GM19099 (cell line): Measurements from ENCODE around the gene PACS2.

Experiments used
- POLR2A ChIP-seq: IDR thresholded peaks from 3 replicates; pipeline ENCODE4 v1.6.1; 2011; ENCODE audit warnings: low read depth; ENCODE audit not compliant: insufficient read length; ENCODE audit errors: extremely low read depth

The PACS2 gene

DNA sequence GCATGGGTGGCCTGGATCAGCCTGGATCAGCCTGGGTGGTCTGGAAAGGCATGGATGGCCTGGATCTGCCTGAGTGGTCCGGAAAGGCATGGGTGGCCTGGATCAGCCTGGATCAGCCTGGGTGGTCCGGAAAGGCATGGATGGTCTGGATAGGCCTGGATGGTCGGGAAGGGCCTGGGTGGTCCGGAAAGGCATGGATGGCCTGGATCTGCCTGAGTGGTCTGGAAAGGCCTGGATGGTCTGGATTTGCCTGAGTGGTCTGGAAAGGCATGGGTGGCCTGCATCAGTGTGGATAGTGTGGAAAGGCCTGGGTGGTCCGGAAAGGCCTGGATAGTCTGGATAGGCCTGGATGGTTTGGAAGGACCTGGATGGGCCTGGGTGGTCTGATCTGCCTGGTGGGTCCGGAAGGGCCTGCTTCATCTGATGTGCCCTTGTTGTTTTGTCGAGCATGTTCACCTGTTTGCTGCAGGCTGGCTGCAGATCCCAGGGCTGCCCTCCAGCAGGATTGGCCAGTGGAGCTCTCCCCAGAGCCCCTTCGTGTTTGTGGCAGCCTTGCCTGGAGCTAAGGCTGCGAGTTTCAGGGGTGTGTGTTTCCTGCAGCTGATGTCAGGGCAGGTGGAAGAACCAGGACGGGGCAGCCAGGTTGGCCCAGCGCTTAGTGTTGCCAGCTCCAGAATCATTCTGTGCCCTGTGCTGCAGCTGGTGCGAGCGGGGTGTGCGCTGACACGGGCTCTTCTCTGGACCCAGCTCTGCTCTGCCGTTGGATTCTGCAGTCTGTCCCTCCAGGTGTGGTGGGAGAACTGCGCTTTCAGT, 64.5 kb downstream of the PACS2 start:
- TF ChIP-seq POLR2A: no peak

- no peak for TF ChIP-seq POLR2A
Observed at GRCh38 chr14:105379946-105380345, 65.4 kb downstream of the PACS2 start.

GRCh38 chr14:105380756-105381155, 66.2 kb downstream of the PACS2 start:
- TF ChIP-seq POLR2A: no peak

GRCh38 chr14:105381446-105382342, 67.1 kb downstream of the PACS2 start:
- no peak for TF ChIP-seq POLR2A

DNA sequence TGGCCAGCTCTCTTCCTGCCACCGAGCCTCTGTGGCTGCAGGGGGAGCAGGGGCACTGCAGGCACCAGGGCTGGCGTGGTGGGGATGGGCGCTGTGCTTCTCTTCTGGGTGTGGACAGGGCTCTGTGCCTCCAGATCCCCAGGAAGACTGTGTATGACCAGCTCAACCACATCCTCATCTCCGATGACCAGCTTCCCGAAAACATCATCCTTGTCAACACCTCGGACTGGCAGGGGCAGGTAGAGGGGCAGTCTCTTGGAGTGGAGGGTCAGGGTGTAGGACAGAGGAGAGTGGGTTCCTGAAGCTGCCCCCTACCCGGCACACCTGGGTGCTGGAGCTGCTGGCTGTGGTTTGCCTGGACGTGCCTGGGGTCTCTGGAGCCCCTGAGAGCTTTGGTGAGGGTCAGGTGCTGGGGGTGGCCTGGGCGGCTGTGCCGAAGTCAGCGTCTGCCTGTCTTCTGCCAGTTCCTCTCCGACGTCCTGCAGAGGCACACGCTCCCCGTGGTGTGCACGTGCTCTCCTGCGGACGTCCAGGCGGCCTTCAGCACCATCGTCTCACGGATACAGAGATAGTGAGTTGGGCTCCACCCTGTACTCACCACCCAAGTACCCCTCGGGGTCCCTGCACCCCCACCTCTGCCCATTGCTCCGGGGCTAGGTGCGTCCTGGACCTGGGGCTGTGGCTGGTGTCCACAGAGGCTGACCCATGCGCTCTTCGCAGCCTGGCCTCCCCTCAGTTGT, 68.0 kb downstream of the PACS2 start:
- no peak for TF ChIP-seq POLR2A

- no peak for TF ChIP-seq POLR2A
Observed at GRCh38 chr14:105383083-105383730, 68.7 kb downstream of the PACS2 start.

- no peak for TF ChIP-seq POLR2A
Observed at GRCh38 chr14:105384041-105384557, 69.6 kb downstream of the PACS2 start.

DNA sequence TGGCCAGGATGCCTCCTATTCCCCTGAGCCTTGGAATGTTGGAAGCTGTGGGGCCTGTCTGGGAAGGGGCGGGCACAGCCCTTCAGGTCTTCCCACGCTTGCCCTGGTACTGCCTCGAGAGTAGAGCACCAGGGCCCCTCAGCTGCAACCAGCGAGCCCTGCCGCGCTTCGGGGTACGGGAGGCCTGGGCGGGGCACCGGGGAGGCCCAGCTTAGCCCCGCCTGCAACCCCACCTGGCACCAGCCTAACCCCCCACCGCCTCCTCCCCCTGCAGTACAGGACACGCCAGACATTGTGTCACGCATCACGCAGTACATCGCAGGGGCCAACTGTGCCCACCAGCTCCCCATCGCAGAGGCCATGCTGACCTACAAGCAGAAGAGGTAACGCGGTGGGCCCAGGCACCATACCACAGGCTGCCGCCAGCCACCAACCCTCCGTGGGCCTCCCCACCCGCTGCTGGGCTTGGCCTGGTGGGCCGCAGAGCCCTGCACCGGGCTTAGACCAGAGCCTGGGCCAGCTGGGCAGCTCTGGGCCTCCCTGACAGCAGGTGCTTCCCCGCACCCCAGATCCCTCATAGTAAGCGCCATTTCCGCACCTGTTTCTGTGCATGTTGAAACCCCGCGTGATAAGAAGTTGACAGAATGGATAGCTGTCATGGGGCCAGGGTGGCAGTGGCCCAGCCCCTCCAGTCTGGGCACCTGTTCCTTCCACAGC, 70.2 kb downstream of the PACS2 start:
- TF ChIP-seq POLR2A: no peak

GRCh38 chr14:105385322-105385637, 70.7 kb downstream of the PACS2 start:
- TF ChIP-seq POLR2A: no peak

DNA sequence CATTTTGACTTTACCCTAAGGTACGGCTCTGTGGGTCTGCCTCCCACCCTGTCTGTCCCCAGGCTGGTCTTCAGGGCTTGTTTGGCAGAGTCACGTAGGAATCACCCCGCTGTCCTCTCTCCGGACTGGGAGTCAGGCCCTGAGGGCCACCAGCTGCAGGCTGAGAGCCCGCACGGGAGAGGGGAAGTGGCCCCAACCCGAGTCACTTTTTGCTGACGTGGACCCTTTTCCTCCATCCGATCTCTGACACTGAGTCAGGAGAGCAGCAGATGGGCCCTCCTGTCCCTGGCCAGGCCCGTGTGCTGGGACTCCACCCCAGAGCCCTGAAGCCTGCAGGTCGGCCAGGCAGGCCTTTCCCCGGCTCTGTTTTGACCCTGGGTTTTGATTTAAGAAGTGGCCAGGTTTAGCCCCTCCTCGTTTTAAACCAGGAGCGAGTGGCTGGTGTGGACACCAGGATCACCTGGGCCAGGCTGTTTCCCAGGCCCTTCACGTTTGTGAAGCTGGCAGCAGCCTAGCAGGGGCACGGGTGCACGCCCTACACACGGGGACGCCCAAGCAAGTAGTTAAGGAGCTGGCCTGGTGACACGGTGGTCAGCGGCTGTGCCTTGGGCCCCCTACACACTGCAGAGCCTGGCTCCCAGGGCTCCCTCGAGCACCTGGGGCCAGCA, 71.3 kb downstream of the PACS2 start:
- TF ChIP-seq POLR2A: no peak

GRCh38 chr14:105386581-105387529, 72.3 kb downstream of the PACS2 start:
- TF ChIP-seq POLR2A: no peak

GRCh38 chr14:105387530-105387922, 73.0 kb downstream of the PACS2 start:
- no peak for TF ChIP-seq POLR2A
